GM23338 (cell line): Measurements from ENCODE around the gene UCP3. TPM values are rescaled to one million over a fixed set of nuclear protein-coding genes. Genes with fewer than 3 reads are reported as not detected.

Experiments
- ATAC-seq: fragments of 200-7000 bp; cut with Tn5 transposase; 3 replicates; pipeline ENCODE4 v1.9.1; 2020
- DNase-seq: peaks from one replicate; pipeline ENCODE4 v3.0.0-alpha.2; 2015; ENCODE audit warnings: low spot score
- H2AFZ ChIP-seq: fragments of 200-600 bp; sonication (generic); 2 replicates; pipeline ENCODE4 v1.8.0; 2016; ENCODE audit warnings: antibody characterized with exemption, mild to moderate bottlenecking, moderate library complexity
- H3F3A ChIP-seq: fragments of 200-600 bp; sonication (generic); replicated peaks from 2 replicates; pipeline ENCODE4 v1.8.0; 2017; ENCODE audit warnings: antibody characterized with exemption, mixed run types, low read depth
- H3K27ac ChIP-seq: fragments of 200-600 bp; sonication (generic); 2 replicates; pipeline ENCODE4 v1.6.1; 2016; ENCODE audit warnings: low read depth
- H3K27me3 ChIP-seq: fragments of 200-600 bp; sonication (generic); 2 replicates; pipeline ENCODE4 v1.8.0; 2016; ENCODE audit warnings: mild to moderate bottlenecking, mixed run types, moderate library complexity; ENCODE audit not compliant: insufficient read depth
- H3K36me3 ChIP-seq: fragments of 200-600 bp; sonication (generic); 2 replicates; pipeline ENCODE4 v1.8.0; 2016; ENCODE audit warnings: mild to moderate bottlenecking; ENCODE audit not compliant: insufficient read depth
- H3K4me1 ChIP-seq: fragments of 200-600 bp; sonication (generic); 2 replicates; pipeline ENCODE4 v1.8.0; 2016; ENCODE audit warnings: mild to moderate bottlenecking, moderate library complexity; ENCODE audit not compliant: insufficient read depth
- H3K4me2 ChIP-seq: fragments of 200-600 bp; sonication (generic); 2 replicates; pipeline ENCODE4 v1.7.1; 2017; ENCODE audit warnings: mixed run types
- H3K4me3 ChIP-seq: fragments of 200-600 bp; sonication (generic); 2 replicates; pipeline ENCODE4 v1.6.1; 2016; ENCODE audit warnings: mixed run types
- H3K79me2 ChIP-seq: fragments of 200-600 bp; sonication (generic); replicated peaks from 2 replicates; pipeline ENCODE4 v1.8.0; 2017; ENCODE audit warnings: mild to moderate bottlenecking; ENCODE audit not compliant: insufficient read depth
- H3K9me2 ChIP-seq: fragments of 200-600 bp; sonication (generic); 2 replicates; pipeline ENCODE4 v1.8.0; 2017; ENCODE audit not compliant: insufficient read depth
- H4K20me1 ChIP-seq: fragments of 200-600 bp; sonication (generic); replicated peaks from 2 replicates; pipeline ENCODE4 v1.8.0; 2017; ENCODE audit warnings: mild to moderate bottlenecking; ENCODE audit not compliant: insufficient read depth
- H3K27ac Mint-ChIP-seq: 2 replicates; pipeline ENCODE4 v1.8.0; 2020; ENCODE audit warnings: inconsistent platforms, mild to moderate bottlenecking, moderate library complexity, mixed read lengths
- H3K27me3 Mint-ChIP-seq: 3 replicates; pipeline ENCODE4 v1.8.0; 2022; ENCODE audit warnings: low read depth, mild to moderate bottlenecking, moderate library complexity, mixed read lengths, inconsistent platforms; ENCODE audit not compliant: insufficient read depth, poor library complexity
- H3K36me3 Mint-ChIP-seq: 3 replicates; pipeline ENCODE4 v1.8.0; 2021; ENCODE audit warnings: low read depth, mild to moderate bottlenecking, inconsistent platforms, moderate library complexity, mixed read lengths
- H3K4me1 Mint-ChIP-seq: 3 replicates; pipeline ENCODE4 v1.8.0; 2020; ENCODE audit warnings: mild to moderate bottlenecking, inconsistent platforms, mixed read lengths
- H3K4me3 Mint-ChIP-seq: 3 replicates; pipeline ENCODE4 v1.8.0; 2021; ENCODE audit warnings: moderate library complexity, mild to moderate bottlenecking, inconsistent platforms, mixed read lengths
- H3K9me3 Mint-ChIP-seq: 3 replicates; pipeline ENCODE4 v1.8.0; 2020; ENCODE audit warnings: moderate library complexity, mild to moderate bottlenecking, inconsistent platforms, mixed read lengths
- EZH2phosphoT487 ChIP-seq: fragments of 200-600 bp; sonication (generic); IDR thresholded peaks from one replicate; pipeline ENCODE4 v1.8.1; 2018; ENCODE audit warnings: antibody characterized with exemption; ENCODE audit not compliant: unreplicated experiment
- JUNB ChIP-seq: IDR thresholded peaks from one replicate; pipeline ENCODE4 v1.6.1; 2016; ENCODE audit warnings: antibody characterized with exemption; ENCODE audit not compliant: unreplicated experiment
- POLR2AphosphoS5 ChIP-seq: IDR thresholded peaks from 2 replicates; pipeline ENCODE4 v1.6.1; 2016; ENCODE audit warnings: antibody characterized with exemption, low read depth
- ZNF331 ChIP-seq: fragments of 250-450 bp; sonication (Bioruptor Pico); IDR thresholded peaks from 2 replicates; pipeline ENCODE4 v1.5.0; 2020; ENCODE audit warnings: low read depth, mild to moderate bottlenecking, moderate library complexity
- polyA plus RNA-seq: library from polyadenylated mRNA; unstranded; fragments of >200 nt; fragmentation: Nextera tagmentation; extraction: Ambion mirVana; gene quantifications from 2 replicates; pipeline ENCODE4 v1.2.1, GENCODE V29; 2016
- total RNA-seq: library from RNA; depleted of rRNA; stranded (reverse); fragments of >200 nt; shearing (Covaris generic); gene quantifications from 2 replicates; pipeline ENCODE4 v1.2.3, GENCODE V29; 2014
- TF ChIP-seq, protein P1 (sequence below): IDR thresholded peaks from one replicate; pipeline ENCODE4 v1.6.1; 2018; ENCODE audit warnings: antibody characterized with exemption; ENCODE audit not compliant: unreplicated experiment
- TF ChIP-seq, protein P2 (sequence below), 2 experiments: fragments of 200-600 bp in 1 of 2; sonication (generic) in 1 of 2; conservative IDR thresholded peaks; 2 replicates each; pipeline versions ENCODE4 v1.5.1 to v1.6.1; 2016 to 2017; ENCODE audit warnings: antibody characterized with exemption in 2 of 2, low read depth in 2 of 2, mild to moderate bottlenecking in 2 of 2, moderate library complexity in 1 of 2

Gene UCP3
- total and polyA plus RNA-seq, 2 experiments from 2014 or later = 0.21 to 0.40 TPM

DNA sequence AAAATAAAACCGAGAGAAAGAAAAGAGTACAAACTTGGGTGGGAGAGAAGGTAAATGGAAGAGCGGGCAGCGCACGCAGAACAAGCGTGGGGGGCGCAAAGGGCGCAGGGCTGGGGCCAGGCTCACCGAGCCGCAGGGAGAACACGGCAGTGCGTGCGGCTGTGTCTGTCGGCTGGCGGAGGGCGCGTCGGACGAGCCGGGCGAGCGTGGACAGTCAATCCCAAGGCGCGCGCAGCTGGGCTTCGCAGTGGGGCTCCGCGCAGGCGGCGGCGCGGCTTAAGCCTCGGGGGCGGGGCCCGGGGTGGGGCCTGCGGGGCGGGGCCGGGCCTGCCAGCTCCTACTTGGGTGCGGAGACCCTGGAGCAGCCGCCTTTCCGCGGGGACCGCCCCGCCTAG, 26.3 kb downstream of the UCP3 start, which contains the start of gene UCP2:
Gene UCP2, minus strand, starts transcription at position 249 of the 395 bp plus-strand sequence. CDS start 4,465 bp downstream, outside the sequence.
- Histone ChIP-seq H4K20me1 (peaks cover 13% of the 10 kb centered on the region), H3K9me2 (no peaks in the 10 kb centered on the region), H3K4me1 (peaks cover 32% of the 10 kb centered on the region), H3K27ac (peak within 1 kb of the TSS; percentile 97), H3K4me2 (peak within 1 kb of the TSS; percentile 100), H3K79me2 (peaks cover 14% of the 10 kb centered on the region), H3F3A (peaks cover 5% of the 10 kb centered on the region; the same call in 1 of the 2 replicates), H3K36me3 (peaks cover 11% of the 10 kb centered on the region), H3K4me3 (peak within 1 kb of the TSS; percentile 98), H2AFZ (peak within 1 kb of the TSS; percentile 95), H3K27me3 (no peaks in the 10 kb centered on the region)
- Mint-ChIP-seq H3K27me3 (peaks cover 20% of the 10 kb centered on the region), H3K36me3 (peaks cover 44% of the 10 kb centered on the region), H3K4me1 (peaks cover 33% of the 10 kb centered on the region), H3K9me3 (no peaks in the 10 kb centered on the region; the same call in 1 of the 3 replicates), H3K27ac (peak within 1 kb of the TSS; percentile 98), H3K4me3 (peak within 1 kb of the TSS; percentile 94)
- TF ChIP-seq POLR2AphosphoS5 = peak; percentile 74; the same call in 1 of the 2 replicates
- no peak for TF ChIP-seq JUNB
- ATAC-seq = peak; percentile 71
- DNase-seq = peak; percentile 84

DNA sequence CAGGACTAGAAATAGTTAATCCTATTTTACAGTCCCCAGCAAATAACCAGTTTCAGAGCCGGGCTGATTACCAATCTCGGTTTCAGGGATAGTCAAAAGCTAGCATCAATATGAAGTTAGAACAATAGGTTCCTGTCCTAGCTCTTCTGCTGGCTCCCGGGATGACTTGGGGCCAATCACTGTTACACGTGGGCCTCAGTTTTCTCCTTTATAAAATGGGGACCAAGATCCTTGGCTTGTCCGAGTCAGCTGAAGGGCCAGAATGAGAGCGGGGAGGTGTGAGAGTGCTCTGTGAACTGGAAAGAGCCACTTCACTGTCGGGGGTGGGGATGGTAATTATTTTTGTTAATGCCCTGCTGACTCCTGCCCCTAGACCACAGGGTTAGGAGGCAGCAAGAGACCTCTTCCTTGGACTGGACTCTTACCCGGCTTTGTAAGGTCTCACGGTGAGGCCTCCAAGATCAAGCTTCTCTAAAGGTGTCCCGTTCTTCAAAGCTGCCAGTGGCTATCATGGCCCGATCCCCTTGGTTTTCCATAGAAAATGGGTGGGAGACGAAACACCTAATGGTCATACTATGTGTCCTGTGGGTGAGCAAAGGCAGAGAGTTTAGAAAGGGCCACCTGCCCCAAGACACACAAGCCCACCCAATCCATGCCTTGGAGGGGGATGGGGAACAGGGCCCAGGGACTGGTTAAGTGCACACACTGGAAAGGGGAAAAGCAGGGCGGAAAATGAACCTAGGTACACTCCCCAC, 27.7 kb downstream of the UCP3 start:
- no peak for DNase-seq
- Histone ChIP-seq H3K9me2 (no peaks in the 10 kb centered on the region), H3K4me1 (peaks cover 32% of the 10 kb centered on the region), H3K27ac (no peak overlapping the region), H3F3A (peaks cover 5% of the 10 kb centered on the region; the same call in 1 of the 2 replicates), H3K79me2 (peaks cover 14% of the 10 kb centered on the region), H4K20me1 (peaks cover 13% of the 10 kb centered on the region), H2AFZ (no peak overlapping the region), H3K4me2 (peak overlapping the region; percentile 100), H3K4me3 (peak overlapping the region; percentile 98), H3K27me3 (no peaks in the 10 kb centered on the region), H3K36me3 (peaks cover 23% of the 10 kb centered on the region)
- H3K4me3 Mint-ChIP-seq = peak overlapping the region; percentile 94
- H3K9me3 Mint-ChIP-seq = no peaks in the 10 kb centered on the region; the same call in 1 of the 3 replicates
- no peak for ATAC-seq
- H3K27me3 Mint-ChIP-seq = peaks cover 20% of the 10 kb centered on the region
- TF ChIP-seq JUNB (no peak), EZH2phosphoT487 (no peak), ZNF331 (CRISPR knock-in tag) (no peak)
- TF ChIP-seq, protein P1, sequence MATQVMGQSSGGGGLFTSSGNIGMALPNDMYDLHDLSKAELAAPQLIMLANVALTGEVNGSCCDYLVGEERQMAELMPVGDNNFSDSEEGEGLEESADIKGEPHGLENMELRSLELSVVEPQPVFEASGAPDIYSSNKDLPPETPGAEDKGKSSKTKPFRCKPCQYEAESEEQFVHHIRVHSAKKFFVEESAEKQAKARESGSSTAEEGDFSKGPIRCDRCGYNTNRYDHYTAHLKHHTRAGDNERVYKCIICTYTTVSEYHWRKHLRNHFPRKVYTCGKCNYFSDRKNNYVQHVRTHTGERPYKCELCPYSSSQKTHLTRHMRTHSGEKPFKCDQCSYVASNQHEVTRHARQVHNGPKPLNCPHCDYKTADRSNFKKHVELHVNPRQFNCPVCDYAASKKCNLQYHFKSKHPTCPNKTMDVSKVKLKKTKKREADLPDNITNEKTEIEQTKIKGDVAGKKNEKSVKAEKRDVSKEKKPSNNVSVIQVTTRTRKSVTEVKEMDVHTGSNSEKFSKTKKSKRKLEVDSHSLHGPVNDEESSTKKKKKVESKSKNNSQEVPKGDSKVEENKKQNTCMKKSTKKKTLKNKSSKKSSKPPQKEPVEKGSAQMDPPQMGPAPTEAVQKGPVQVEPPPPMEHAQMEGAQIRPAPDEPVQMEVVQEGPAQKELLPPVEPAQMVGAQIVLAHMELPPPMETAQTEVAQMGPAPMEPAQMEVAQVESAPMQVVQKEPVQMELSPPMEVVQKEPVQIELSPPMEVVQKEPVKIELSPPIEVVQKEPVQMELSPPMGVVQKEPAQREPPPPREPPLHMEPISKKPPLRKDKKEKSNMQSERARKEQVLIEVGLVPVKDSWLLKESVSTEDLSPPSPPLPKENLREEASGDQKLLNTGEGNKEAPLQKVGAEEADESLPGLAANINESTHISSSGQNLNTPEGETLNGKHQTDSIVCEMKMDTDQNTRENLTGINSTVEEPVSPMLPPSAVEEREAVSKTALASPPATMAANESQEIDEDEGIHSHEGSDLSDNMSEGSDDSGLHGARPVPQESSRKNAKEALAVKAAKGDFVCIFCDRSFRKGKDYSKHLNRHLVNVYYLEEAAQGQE = no peak
- TF ChIP-seq, protein P2, sequence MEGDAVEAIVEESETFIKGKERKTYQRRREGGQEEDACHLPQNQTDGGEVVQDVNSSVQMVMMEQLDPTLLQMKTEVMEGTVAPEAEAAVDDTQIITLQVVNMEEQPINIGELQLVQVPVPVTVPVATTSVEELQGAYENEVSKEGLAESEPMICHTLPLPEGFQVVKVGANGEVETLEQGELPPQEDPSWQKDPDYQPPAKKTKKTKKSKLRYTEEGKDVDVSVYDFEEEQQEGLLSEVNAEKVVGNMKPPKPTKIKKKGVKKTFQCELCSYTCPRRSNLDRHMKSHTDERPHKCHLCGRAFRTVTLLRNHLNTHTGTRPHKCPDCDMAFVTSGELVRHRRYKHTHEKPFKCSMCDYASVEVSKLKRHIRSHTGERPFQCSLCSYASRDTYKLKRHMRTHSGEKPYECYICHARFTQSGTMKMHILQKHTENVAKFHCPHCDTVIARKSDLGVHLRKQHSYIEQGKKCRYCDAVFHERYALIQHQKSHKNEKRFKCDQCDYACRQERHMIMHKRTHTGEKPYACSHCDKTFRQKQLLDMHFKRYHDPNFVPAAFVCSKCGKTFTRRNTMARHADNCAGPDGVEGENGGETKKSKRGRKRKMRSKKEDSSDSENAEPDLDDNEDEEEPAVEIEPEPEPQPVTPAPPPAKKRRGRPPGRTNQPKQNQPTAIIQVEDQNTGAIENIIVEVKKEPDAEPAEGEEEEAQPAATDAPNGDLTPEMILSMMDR (conservative IDR thresholded peaks at IDR 0.05; ENCODE audit: low read depth in 2 of 2) = no peak
- H3K4me1 Mint-ChIP-seq = peaks cover 33% of the 10 kb centered on the region
- H3K36me3 Mint-ChIP-seq = peaks cover 57% of the 10 kb centered on the region
- no peak overlapping the region for H3K27ac Mint-ChIP-seq
